GM19043 (cell line): ENCODE results near the gene ACP3.

Source experiments
- ATAC-seq: cut with Tn5 transposase; IDR thresholded peaks from one replicate; pipeline ENCODE4 v1.9.1; 2021; ENCODE audit warnings: low read depth; ENCODE audit not compliant: unreplicated experiment

Gene ACP3

DNA sequence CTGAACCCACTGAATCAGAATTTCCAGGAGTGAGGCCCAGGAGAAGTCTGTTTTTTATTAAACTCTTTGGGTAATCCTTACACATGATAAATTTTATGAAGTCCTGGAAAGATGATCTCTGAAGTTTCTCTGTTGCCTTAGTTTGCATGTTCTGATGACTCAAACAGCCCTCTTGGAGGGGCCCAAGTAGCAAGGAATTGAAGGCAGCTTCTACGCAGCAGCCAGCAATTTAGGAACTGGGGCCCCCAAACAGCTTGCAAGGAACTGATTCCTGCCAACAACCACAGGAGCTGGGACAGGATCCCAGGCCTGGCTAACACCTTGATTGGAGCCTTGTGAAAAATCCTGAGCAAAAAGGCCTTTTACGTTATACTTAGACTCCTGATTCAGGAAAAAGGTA lies 5.4 kb upstream of the ACP3 start:
- ATAC-seq = no peak

DNA sequence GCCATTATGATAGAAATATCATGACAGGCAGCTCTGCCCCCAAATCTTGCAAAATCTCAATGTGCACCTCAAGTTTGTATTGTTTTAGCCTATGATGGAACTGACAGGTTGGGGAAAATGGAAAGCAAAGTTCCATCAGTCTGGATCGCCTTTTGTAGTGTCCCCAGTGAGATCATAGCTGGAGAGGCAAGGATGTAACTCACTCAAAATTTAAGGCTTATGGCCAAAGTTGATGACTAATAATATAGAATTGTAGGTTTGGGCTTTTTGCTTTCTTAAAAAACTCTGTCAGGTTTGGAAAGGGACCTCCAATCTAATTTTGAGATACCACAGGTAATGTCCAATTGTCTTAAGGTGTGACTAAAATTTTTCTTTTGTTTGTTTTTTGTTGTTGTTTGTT lies 1.4 kb upstream of the ACP3 start:
- ATAC-seq = no peak

DNA sequence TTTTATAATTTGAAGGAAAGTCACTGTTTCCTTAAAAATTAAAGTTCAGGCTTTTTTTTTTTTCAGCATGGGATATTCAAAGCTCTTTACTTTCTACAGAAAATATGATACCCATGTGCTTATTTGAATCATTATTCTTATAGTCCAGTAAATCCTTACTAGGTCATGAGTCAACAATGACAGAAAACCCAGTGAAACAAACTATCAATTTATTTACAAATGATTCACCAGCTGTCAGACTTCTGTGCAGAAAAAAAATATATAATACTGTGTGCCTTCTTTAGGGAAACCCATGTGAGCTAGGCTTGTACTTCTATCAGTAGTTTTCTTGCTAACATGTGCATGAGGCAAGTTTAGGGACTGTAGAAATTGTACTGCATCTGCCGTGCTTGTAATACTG lies 1.2 kb downstream of the ACP3 start:
- no peak for ATAC-seq

DNA sequence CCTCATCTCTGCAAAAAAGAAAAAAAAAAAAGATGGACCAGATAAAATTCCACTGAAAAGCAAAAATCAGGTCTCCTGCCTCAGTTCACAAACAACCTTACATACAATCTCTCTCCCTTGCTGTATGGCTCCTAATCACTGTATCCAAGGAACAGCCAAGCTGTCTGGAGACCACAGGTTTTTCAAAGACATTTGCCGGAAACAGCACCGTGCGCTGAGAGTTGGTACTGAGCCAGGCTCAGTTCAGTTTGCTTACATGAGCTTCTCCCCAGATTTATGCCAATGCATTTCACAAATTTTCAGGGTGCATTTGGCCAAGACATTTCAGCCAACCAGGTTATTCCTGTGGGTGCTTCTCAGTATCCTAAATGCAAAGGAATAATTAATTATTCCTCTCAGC lies 4.1 kb downstream of the ACP3 start:
- no peak for ATAC-seq

DNA sequence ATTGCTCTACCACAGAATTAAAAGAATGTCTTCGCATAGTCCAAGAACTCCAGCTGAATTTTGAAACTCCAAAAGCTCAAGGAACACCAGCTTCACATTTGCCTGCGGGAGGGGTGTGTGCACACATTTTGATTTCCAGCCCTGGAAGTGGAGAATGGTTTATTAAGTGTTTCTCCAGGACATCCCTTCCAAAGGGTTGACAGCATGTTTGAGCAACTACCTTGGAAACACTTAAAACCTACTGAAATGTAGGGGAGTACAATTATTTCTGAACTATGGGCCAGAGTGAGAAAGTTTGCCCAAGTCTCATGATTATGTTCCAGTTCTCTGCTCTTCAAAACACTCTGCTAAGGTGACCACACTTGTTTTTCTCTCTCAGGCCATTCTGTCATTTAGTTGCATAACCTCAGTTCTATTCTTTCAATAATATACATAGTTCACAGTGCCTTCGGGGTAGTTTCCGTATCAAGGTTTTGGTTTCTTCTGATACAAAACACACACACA lies 7.9 kb downstream of the ACP3 start:
- peak; percentile 30 for ATAC-seq

DNA sequence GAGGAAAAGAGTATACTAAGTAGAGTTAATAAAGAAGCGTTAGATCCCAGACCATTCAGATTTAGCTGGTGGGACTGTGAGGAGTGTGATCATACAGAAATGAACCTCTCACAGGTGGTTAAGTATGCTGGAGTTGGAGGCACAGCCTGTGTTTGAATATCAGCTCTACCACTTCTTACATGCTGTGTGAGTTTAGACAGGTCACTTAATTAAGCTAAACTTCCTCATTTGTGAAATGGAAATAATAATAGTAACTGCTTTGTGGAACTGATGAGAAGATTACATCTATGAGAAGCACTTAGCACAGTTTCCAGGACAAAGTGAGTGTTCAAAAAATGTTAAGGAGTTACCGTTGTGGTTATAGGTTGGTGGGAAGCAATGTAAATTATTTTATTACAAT lies 8.4 kb downstream of the ACP3 start:
- ATAC-seq = peak; percentile 42

DNA sequence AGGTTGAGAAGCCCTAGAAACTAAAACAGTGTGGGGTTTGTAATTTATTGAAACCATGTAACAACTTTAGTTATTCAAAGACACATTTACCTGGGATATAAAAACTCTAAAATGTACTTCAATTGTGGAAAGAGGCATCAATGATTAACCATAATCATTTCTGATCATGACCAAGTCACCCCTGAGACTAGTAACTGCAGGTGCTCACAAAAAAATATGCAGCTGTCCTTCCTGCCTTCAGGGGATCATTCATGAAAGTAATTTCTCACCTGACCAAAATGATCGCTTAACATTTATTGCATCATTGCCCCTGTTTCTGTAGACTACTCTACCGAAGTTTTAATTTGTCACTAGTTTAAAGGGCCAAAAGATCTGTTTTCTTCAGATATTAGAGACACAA lies 9.0 kb downstream of the ACP3 start:
- no peak for ATAC-seq

DNA sequence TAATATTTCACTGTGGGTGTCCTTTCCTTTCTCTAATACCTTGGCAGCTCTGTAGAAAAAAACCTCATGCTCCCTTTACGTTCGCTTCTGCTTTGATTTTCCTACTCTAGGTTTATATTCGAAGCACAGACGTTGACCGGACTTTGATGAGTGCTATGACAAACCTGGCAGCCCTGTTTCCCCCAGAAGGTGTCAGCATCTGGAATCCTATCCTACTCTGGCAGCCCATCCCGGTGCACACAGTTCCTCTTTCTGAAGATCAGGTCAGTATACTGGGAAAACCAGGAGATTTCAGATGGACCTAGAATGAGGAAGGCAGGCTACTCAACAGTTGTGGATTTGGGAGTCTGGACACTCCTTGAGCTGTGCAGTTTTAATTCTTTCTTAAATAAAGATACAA lies 14.9 kb downstream of the ACP3 start:
- no peak for ATAC-seq

DNA sequence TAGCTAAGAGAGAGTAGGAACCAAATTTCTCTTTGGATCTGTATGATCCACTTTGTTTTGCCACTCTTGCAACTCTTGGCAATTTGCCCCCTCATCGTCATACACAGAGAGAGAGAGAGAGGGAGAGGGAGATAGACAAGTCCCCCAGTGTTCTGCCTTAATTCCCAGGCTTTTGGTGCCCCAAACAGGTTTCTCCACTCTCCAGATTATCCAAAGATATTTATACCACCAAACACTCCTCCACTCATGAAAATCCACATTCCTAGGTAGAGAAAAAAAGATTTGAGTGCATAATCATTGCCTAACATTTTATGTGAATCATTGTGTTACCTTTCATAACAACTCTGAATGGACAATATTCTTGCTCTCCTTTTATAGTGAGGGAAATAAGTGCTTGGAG lies 15.3 kb downstream of the ACP3 start:
- ATAC-seq = no peak

DNA sequence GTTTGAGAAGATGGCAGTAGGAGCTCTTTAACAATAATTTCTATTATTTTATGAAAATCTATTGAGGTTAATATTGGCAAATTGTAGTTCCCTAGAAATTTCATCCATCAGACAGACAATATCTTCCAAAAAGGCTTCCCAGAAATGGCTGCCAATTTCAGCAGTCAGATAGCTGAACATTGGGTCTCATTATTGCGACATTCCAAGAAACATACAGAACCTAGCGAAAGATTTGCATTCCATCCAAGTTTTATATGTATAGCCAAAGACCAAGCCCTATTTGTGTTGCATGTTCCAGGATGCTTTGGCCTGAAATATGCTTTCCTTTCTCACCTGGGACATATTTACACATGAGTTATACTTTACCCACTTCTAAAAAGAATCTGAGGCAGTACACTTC lies 24.5 kb downstream of the ACP3 start:
- no peak for ATAC-seq

DNA sequence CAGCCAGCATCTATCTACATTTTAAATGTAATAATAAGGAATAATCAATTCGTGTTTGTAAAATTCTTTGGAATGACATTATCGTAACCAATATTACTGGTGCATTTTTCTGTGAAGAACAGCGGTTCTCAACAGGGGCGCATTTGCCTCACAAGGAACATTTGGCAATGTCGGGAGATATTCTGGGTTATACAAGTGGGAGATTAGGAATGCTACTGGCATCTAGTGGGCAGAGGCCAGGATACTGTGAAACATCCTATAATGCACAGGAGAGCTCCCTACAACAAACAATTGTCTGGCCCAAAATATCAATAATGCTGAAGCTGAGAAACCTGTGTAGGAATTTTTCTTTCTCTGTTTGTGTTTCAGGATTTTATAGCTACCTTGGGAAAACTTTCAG lies 25.0 kb downstream of the ACP3 start:
- ATAC-seq = no peak

DNA sequence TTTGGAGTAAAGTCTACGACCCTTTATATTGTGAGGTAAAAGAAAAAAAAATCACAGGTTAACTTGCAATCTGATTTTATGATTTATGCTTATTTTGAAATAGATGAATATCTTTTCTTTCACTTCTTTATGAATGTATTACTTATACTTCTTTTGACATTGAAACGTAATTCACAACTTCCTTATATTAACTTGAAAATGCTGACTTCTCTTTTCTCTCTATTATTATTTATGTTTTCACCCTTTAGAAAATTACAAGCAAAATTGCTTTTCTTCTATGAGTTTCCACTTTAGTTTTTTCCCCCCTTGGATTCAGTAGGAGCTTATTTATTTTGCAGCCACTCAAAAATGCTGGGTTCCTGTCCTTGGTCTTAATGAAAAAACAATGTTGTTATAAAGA lies 25.4 kb downstream of the ACP3 start:
- no peak for ATAC-seq

DNA sequence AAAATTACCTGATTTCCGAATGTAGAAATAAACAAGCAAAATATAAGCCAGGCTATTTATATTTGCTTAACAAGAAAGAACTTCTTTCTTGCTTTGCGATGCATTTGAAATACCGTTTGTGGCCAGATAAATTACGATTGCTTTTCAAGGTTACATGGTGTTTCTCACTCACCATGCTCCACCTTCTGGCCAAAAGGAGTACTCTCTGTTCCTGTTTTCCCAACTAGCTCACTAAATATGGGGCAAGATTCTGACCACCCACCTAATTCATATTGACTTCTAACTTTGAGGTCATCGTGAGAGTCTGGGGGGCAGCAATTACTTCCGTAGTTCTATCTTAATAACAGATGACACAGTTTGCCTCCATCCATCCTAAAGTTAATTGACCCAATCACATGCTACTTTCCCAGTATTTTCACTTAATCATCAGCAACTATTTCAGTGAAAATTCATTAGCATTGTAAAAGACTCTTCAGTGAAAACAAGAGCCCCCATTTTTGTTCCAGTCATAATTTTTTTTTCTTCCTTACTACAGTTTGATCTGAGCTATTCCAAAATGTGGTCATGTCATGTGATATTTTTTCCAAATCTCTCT lies 25.9 kb downstream of the ACP3 start:
- no peak for ATAC-seq

DNA sequence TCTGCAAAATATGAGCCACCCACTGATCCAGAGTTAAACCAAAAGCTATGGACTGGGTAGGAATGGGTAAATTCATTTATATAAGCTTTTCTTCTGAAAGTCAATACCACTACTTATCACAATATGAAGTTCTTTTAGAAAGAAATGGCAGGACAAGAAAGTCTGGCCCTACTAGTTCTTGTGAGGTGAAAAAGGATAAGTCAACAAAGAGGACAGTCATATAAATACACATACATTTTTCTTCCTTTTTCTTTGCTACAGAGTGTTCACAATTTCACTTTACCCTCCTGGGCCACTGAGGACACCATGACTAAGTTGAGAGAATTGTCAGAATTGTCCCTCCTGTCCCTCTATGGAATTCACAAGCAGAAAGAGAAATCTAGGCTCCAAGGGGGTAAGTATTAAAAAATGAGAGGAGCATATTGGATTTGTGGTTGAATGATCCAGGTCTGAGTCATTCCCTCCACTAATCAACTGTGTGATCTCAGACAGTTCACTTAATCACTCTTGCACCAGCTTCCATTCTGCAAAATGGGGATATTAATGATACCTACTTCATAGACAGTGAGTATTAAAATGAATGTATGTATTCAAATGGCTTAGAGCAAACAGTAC lies 27.6 kb downstream of the ACP3 start:
- ATAC-seq = no peak

DNA sequence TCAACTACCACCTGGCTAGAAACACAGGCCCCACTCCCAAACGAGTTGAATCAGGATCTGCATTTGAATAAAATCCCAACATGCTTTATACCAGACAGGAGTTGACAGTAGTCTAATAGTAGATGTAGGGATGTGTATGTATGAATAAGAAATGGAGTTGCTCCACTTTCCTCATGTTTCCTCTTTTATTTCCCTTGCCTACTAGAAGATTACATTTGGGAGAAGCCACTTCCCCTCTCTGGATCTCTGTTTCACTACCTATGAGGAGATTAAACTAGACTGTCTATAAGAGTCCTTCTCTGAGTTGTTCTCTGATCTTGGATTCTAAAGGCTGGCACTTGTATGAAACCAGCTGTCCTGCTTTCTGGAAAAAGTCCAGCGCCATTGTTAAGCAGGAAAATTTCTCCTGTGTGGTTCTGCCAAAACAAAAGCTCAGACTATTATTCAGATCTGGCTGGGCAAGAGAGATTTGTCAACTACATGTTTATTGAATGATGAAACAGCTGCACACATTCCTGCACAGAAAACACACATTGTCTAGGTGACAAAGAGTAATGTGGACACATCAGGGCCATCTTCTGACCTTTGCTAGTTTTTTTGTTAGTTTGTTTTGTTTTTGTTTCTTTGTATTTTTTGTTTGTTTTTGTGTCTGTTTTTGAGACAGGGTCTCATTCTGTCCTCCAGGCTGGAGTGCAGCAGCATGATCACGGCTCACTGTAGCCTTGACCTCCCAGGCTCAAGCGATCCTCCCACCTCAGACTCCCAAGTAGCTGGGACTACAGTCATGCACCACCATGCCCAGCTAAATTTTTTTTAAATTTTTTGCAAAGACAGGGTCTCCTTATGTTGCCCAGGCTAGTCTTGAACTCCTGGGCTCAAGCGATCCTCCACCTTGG lies 29.9 kb downstream of the ACP3 start:
- ATAC-seq = no peak

DNA sequence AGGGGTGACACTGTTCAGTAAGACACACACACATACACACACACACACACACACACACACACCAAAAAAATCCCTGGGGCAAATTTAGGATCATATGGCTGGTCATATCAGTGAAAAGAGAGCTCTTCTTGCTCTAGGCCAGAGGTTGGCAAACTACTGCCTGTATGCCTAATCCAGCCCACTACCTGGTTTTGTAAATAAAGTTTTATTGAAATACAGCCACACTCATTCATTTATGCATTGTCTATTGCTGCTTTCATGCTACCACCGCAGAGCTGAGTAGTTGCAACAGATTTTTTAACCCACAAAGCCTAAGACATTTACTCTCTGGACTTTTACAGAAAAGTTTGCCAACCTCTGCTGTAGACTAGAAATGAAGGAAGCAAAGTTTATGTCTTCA lies 30.6 kb downstream of the ACP3 start:
- ATAC-seq = no peak

DNA sequence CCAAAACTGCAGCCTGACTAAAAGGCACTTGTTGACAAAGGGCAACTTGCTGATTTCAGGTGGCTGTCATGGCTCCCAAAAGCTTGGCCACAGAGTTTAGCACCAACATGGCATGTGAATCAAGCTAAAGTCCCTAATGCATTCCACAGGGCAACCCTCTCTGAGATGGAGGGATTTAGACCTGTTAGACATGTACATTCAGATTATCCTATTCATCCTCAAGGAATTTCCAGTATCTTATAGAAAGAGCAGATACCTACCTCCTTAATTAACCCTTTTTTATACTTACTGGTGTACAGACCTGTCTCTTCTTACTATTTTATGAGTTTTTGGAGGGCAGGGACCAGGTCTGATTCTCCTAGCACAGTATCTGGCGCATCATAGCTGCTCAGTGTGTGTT lies 31.3 kb downstream of the ACP3 start:
- ATAC-seq = no peak

DNA sequence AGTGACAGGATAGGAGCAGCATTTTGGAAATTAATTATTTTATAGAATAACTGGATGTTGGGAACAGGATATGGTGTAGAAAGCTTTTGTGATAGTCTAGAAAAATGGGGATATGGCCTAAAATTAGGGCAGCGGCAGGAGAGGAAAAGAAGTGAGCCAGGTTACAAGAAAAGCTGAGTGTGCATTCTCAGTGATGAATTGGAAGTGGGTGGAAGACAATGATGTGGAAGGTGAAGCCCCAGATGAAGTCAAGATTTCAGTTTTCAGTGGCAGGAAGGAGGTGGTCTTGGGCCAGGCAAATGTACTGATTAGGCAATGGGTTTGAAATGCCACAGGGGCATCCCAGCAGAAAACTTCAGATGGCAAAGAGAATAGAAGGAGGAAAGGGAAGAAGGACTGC lies 33.6 kb downstream of the ACP3 start:
- no peak for ATAC-seq

DNA sequence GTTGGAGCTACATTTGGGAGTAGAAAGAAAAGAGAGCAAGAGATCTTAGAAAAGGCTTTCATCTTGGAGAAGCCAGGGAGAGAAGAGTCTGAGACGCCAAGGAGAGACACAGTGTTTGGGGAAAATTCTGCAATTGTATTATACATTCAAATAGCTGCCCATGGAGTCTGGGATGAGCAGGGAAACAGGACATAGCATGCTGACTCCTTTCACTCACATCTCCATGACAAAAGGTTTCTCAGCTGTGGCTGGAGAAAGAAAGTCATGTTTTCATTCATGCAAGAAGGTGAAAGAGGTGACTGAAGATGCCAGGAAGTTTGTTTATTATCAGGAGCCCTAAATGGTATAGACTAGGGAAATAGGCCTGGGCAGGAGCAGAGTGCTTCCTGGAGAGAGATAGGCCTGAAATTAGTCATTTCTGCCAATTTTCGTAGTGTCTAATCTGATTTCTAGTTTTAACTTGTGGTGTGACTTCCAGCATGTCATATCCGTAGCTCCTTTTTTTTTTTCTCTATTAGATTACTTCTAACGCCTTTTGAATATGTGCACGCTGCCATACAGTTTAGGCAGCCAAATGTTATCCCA lies 34.1 kb downstream of the ACP3 start:
- ATAC-seq = no peak

DNA sequence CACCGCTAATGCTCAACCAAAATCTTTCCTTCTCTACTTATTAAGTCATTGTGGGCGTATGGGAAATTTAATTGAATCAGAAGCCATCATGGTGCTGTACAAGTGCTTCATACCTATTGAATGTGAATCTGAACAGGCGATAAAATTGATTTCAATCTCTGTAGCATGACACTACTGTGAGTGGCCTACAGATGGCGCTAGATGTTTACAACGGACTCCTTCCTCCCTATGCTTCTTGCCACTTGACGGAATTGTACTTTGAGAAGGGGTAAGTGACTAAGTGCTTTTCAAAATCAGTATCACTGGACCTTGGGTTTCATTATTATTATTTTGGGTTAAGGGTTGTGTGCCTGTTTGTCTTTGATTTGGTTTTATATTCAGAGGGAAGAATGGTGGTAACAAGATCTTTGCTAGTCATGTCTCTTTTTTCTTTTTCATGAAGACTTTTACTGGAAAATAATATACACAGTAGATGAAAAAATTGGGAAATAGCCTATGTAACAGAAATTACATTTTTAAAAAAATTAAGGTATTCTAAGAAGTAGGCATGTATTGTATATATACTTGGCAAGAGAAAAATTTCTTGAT lies 35.4 kb downstream of the ACP3 start:
- peak; percentile 79 for ATAC-seq
